ENCODE results near the gene RAB5B.

RAB5B gene

GRCh38 chr12:55942055-55942454 lies 31.8 kb upstream of the RAB5B start:
- no peak for DNase-seq (ENCODE audit: low read depth)
- no peak overlapping the region for H3K4me3 ChIP-seq (replicated peaks; ENCODE audit: low read depth, low read length)
- TF ChIP-seq, protein P1, sequence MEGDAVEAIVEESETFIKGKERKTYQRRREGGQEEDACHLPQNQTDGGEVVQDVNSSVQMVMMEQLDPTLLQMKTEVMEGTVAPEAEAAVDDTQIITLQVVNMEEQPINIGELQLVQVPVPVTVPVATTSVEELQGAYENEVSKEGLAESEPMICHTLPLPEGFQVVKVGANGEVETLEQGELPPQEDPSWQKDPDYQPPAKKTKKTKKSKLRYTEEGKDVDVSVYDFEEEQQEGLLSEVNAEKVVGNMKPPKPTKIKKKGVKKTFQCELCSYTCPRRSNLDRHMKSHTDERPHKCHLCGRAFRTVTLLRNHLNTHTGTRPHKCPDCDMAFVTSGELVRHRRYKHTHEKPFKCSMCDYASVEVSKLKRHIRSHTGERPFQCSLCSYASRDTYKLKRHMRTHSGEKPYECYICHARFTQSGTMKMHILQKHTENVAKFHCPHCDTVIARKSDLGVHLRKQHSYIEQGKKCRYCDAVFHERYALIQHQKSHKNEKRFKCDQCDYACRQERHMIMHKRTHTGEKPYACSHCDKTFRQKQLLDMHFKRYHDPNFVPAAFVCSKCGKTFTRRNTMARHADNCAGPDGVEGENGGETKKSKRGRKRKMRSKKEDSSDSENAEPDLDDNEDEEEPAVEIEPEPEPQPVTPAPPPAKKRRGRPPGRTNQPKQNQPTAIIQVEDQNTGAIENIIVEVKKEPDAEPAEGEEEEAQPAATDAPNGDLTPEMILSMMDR (IDR thresholded peaks at IDR 0.05; ENCODE audit: low read length, missing control alignments), result no peak

- DNase-seq (ENCODE audit: low read depth), result no peak
- TF ChIP-seq, protein P1 (IDR thresholded peaks at IDR 0.05; ENCODE audit: low read length, missing control alignments), result no peak
These were observed 31.2 kb upstream of the RAB5B start for GRCh38 chr12:55942577-55943136.

GRCh38 chr12:55946553-55946952 lies 27.3 kb upstream of the RAB5B start:
- TF ChIP-seq, protein P1 (IDR thresholded peaks at IDR 0.05; ENCODE audit: low read length, missing control alignments), result no peak
- DNase-seq (ENCODE audit: low read depth), result no peak
- no peak overlapping the region for H3K4me3 ChIP-seq (replicated peaks; ENCODE audit: low read depth, low read length)

More at GRCh38 chr12:55942577-55943136, 31.2 kb upstream of the RAB5B start:
- H3K4me3 ChIP-seq (replicated peaks; ENCODE audit: low read depth, low read length), result no peak overlapping the region

DNA sequence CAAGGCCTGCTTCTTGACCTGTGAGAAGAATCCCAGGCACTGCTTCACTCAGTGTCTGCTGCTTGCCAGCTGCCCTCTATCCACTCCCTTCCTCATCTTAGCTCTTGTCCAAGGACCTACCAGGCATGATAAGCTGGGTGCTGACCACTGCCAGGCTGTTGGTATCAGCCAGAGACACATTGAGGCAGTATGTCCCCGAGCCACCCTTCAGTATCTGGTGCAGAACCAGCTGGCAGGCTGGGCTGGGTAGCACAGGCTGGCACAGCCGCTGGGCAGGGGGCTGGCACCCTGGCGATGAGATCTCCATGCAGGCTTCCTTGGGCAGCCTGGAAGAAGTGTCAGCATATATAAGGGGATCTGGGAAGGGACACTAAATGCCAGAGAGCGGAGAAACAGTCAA lies 18.5 kb upstream of the RAB5B start:
- no peak for DNase-seq (ENCODE audit: low read depth)
- H3K4me3 ChIP-seq (replicated peaks; ENCODE audit: low read depth, low read length), result no peak overlapping the region
- TF ChIP-seq, protein P1 (IDR thresholded peaks at IDR 0.05; ENCODE audit: low read length, missing control alignments), result no peak

GRCh38 chr12:55955800-55956508 lies 17.9 kb upstream of the RAB5B start:
- H3K4me3 ChIP-seq (replicated peaks; ENCODE audit: low read depth, low read length), result no peak overlapping the region
- TF ChIP-seq, protein P1 (IDR thresholded peaks at IDR 0.05; ENCODE audit: low read length, missing control alignments), result peak; percentile 35
- DNase-seq (ENCODE audit: low read depth), result peak; percentile 51

DNA sequence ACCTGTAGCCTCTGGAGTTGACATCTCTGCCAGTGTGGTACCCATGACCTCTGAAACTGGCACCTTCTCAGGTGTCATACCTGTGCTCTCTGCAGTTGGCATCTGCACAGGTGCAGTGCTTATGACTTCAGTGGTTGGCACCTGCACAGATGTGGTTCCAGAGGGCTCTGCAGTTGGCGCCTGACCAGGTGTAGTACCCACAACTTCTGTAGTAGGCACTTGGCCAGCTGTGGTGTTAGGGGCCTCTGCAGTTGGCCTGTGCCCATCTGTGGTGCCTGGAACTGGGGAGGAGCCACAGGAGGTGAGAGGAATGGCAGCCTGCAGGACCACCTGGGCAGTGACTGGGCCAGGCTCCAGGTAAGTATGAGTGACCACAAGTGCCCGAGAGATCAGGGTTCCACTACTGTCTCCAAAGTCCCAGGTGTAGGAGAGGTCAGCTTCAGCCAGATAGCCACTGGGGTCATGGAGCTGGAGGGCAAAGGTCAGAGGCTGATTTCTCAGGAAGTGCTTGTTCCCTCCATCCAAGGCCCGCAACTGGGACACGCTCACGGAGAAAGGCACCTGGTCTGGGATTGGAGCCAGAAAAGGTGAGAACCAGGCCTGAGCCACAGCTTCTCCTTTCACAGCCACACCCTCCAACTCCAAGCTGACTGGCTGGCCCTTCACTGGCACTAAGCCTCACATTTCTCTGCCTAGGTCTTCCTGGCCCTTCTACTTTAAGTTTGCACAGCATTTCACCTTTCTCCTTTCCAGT lies 16.6 kb upstream of the RAB5B start:
- DNase-seq (ENCODE audit: low read depth), result no peak
- TF ChIP-seq, protein P1 (IDR thresholded peaks at IDR 0.05; ENCODE audit: low read length, missing control alignments), result no peak
- no peak overlapping the region for H3K4me3 ChIP-seq (replicated peaks; ENCODE audit: low read depth, low read length)
